H9 (cell line): Measurements from ENCODE around the gene ATP6V0A1. TPM values are rescaled to one million over a fixed set of nuclear protein-coding genes. Genes with fewer than 3 reads are reported as not detected.

Experiments
- DNase-seq: peaks from one replicate; pipeline ENCODE4 v3.0.0-alpha.2; 2017
- H2AFZ ChIP-seq: one replicate; pipeline ENCODE4 v1.6.1; 2013; ENCODE audit warnings: mild to moderate bottlenecking, low read length, control low read depth, moderate library complexity
- H2AK5ac ChIP-seq: 2 replicates; pipeline ENCODE4 v1.6.1; 2013; ENCODE audit warnings: low read length, control low read depth, mixed read lengths; ENCODE audit not compliant: insufficient read length
- H2BK120ac ChIP-seq: one replicate; pipeline ENCODE4 v1.6.1; 2013; ENCODE audit warnings: low read depth, mild to moderate bottlenecking, low read length, control low read depth, inconsistent platforms; ENCODE audit not compliant: poor library complexity, severe bottlenecking
- H2BK12ac ChIP-seq: 2 replicates; pipeline ENCODE4 v1.6.1; 2013; ENCODE audit warnings: low read length, control low read depth, mixed read lengths, low read depth; ENCODE audit not compliant: insufficient read length
- H2BK15ac ChIP-seq: 2 replicates; pipeline ENCODE4 v1.6.1; 2013; ENCODE audit warnings: low read depth, low read length, control low read depth
- H2BK20ac ChIP-seq: one replicate; pipeline ENCODE4 v1.6.1; 2013; ENCODE audit warnings: low read depth, mild to moderate bottlenecking, low read length, control low read depth, inconsistent platforms; ENCODE audit not compliant: poor library complexity, severe bottlenecking
- H2BK5ac ChIP-seq: 2 replicates; pipeline ENCODE4 v1.6.1; 2013; ENCODE audit warnings: low read length, control low read depth, mixed read lengths; ENCODE audit not compliant: insufficient read length
- H3K14ac ChIP-seq: 2 replicates; pipeline ENCODE4 v1.6.1; 2013; ENCODE audit warnings: low read length, control low read depth; ENCODE audit not compliant: insufficient read depth
- H3K18ac ChIP-seq: 2 replicates; pipeline ENCODE4 v1.6.1; 2013; ENCODE audit warnings: low read depth, mild to moderate bottlenecking, mixed read lengths, low read length, control low read depth; ENCODE audit not compliant: insufficient read length
- H3K23ac ChIP-seq: 2 replicates; pipeline ENCODE4 v1.6.1; 2013; ENCODE audit warnings: low read length, control low read depth, mixed read lengths, low read depth; ENCODE audit not compliant: insufficient read length
- H3K23me2 ChIP-seq: 2 replicates; pipeline ENCODE4 v1.6.1; 2013; ENCODE audit warnings: low read depth, mild to moderate bottlenecking, mixed read lengths, low read length, control low read depth; ENCODE audit not compliant: insufficient read length, poor library complexity, severe bottlenecking
- H3K27ac ChIP-seq: 2 replicates; pipeline ENCODE4 v1.5.1; 2013; ENCODE audit warnings: low read length, control low read depth, mixed read lengths, low read depth; ENCODE audit not compliant: insufficient read length
- H3K27me3 ChIP-seq: 2 replicates; pipeline ENCODE4 v1.6.1; 2013; ENCODE audit warnings: low read length, control low read depth, inconsistent platforms; ENCODE audit not compliant: insufficient read depth
- H3K4ac ChIP-seq: 2 replicates; pipeline ENCODE4 v1.6.1; 2013; ENCODE audit warnings: low read depth, mild to moderate bottlenecking, control low read depth, inconsistent platforms, low read length, moderate library complexity
- H3K4me1 ChIP-seq: 2 replicates; pipeline ENCODE4 v1.6.1; 2013; ENCODE audit warnings: low read length, control low read depth, inconsistent platforms; ENCODE audit not compliant: insufficient read depth
- H3K4me2 ChIP-seq: 2 replicates; pipeline ENCODE4 v1.6.1; 2013; ENCODE audit warnings: low read length, control low read depth, mixed read lengths; ENCODE audit not compliant: insufficient read length, insufficient read depth
- H3K56ac ChIP-seq: 2 replicates; pipeline ENCODE4 v1.6.1; 2013; ENCODE audit warnings: low read depth, mild to moderate bottlenecking, mixed read lengths, low read length, control low read depth; ENCODE audit not compliant: insufficient read length
- H3K79me1 ChIP-seq: 2 replicates; pipeline ENCODE4 v1.6.1; 2013; ENCODE audit warnings: low read depth, mild to moderate bottlenecking, moderate library complexity, low read length, control low read depth, inconsistent platforms; ENCODE audit not compliant: insufficient read depth, poor library complexity, severe bottlenecking
- H3K79me2 ChIP-seq: 2 replicates; pipeline ENCODE4 v1.6.1; 2013; ENCODE audit warnings: low read length, control low read depth, inconsistent platforms; ENCODE audit not compliant: insufficient read depth
- H3K9ac ChIP-seq: 2 replicates; pipeline ENCODE4 v1.6.1; 2013; ENCODE audit warnings: low read length, control low read depth, mixed read lengths; ENCODE audit not compliant: insufficient read length; ENCODE audit errors: extremely low read depth
- H3K9me3 ChIP-seq: one replicate; pipeline ENCODE4 v1.6.1; 2013; ENCODE audit warnings: low read depth, low read length, inconsistent platforms; ENCODE audit not compliant: control insufficient read depth
- H3T11ph ChIP-seq: one replicate; pipeline ENCODE4 v1.6.1; 2013; ENCODE audit warnings: mild to moderate bottlenecking, low read length, control low read depth, inconsistent platforms
- H4K20me1 ChIP-seq: one replicate; pipeline ENCODE4 v1.6.1; 2013; ENCODE audit not compliant: control insufficient read depth, insufficient read length, insufficient read depth
- H4K5ac ChIP-seq: 2 replicates; pipeline ENCODE4 v1.6.1; 2013; ENCODE audit warnings: low read depth, mild to moderate bottlenecking, mixed read lengths, low read length, control low read depth; ENCODE audit not compliant: insufficient read length
- H4K8ac ChIP-seq: replicated peaks from 2 replicates; pipeline ENCODE4 v1.6.1; 2013; ENCODE audit warnings: low read length, control low read depth, mixed read lengths, low read depth; ENCODE audit not compliant: insufficient read length
- H4K91ac ChIP-seq: 2 replicates; pipeline ENCODE4 v1.6.1; 2013; ENCODE audit warnings: low read depth, mild to moderate bottlenecking, moderate library complexity, mixed read lengths, low read length, control low read depth; ENCODE audit not compliant: insufficient read length
- H3K27ac Mint-ChIP-seq, 3 experiments: 2 replicates in 2 of 3; 3 replicates in 1 of 3; pipeline ENCODE4 v1.8.0; 2020 to 2021; ENCODE audit warnings: mixed read lengths in 3 of 3, mild to moderate bottlenecking in 1 of 3, moderate library complexity in 1 of 3
- H3K27me3 Mint-ChIP-seq: 2 replicates; pipeline ENCODE4 v1.8.0; 2021; ENCODE audit warnings: low read depth, mild to moderate bottlenecking, moderate library complexity, mixed read lengths
- H3K36me3 Mint-ChIP-seq, 3 experiments: 2 replicates in 2 of 3; 3 replicates in 1 of 3; pipeline ENCODE4 v1.8.0; 2020 to 2021; ENCODE audit warnings: low read depth in 3 of 3, mixed read lengths in 3 of 3; ENCODE audit not compliant: insufficient read depth in 1 of 3
- H3K4me1 Mint-ChIP-seq, 2 experiments: 2 replicates each; pipeline ENCODE4 v1.8.0; 2020; ENCODE audit warnings: mixed read lengths in 2 of 2
- H3K4me3 Mint-ChIP-seq, 2 experiments: 2 replicates in 1 of 2; 3 replicates in 1 of 2; pipeline ENCODE4 v1.8.0; 2020 to 2021; ENCODE audit warnings: mild to moderate bottlenecking in 2 of 2, mixed read lengths in 2 of 2, moderate library complexity in 1 of 2
- H3K9me3 Mint-ChIP-seq, 2 experiments: 2 replicates in 1 of 2; 3 replicates in 1 of 2; pipeline ENCODE4 v1.8.0; 2020; ENCODE audit warnings: mild to moderate bottlenecking in 2 of 2, mixed read lengths in 2 of 2, moderate library complexity in 1 of 2
- WGBS: extraction: QIAGEN DNeasy Blood & Tissue Kit; methylation state at CpG from one replicate; pipeline ENCODE4 v1.1.7; 2013; ENCODE audit warnings: missing lambda C conversion rate, low lambda C conversion rate, mixed read lengths; ENCODE audit not compliant: insufficient read length; ENCODE audit errors: extremely low coverage; 5-methylcytosine and 5-hydroxymethylcytosine counted together
- total RNA-seq: library from RNA; stranded (reverse); gene quantifications from 2 replicates; pipeline ENCODE4 v1.2.1, GENCODE V29; 2021
- TF ChIP-seq, protein P1 (sequence below): fragments of 200-600 bp; sonication (generic); conservative IDR thresholded peaks from 3 replicates; pipeline ENCODE4 v1.8.0; 2021; ENCODE audit warnings: antibody characterized with exemption, mild to moderate bottlenecking

The ATP6V0A1 gene
- total RNA-seq, 1 experiment from 2014 or later: 54.1 TPM

- Mint-ChIP-seq H3K4me3 (no peak overlapping the region), H3K4me1 (peaks cover 10 to 13% of the 10 kb centered on the region in 2 experiments), H3K27ac (no peak overlapping the region; a peak in 1 of 7 replicates), H3K36me3 (no peaks in the 10 kb centered on the region), H3K27me3 (no peaks in the 10 kb centered on the region), H3K9me3 (no peaks in the 10 kb centered on the region)
- Histone ChIP-seq H3K4me2 (no peak overlapping the region), H4K5ac (no peak overlapping the region), H2BK20ac (no peak overlapping the region), H2BK120ac (no peak overlapping the region), H3K27ac (no peak overlapping the region), H3K14ac (no peak overlapping the region), H3K23ac (no peak overlapping the region), H3K56ac (no peak overlapping the region), H2AFZ (no peak overlapping the region), H3K9ac (no peak overlapping the region), H3K79me1 (no peaks in the 10 kb centered on the region), H3K23me2 (no peaks in the 10 kb centered on the region), H4K8ac (no peak overlapping the region), H4K20me1 (no peaks in the 10 kb centered on the region), H3K18ac (no peak overlapping the region), H4K91ac (no peak overlapping the region), H3K4ac (no peak overlapping the region), H3K27me3 (no peaks in the 10 kb centered on the region), H3K9me3 (no peaks in the 10 kb centered on the region), H2BK5ac (no peak overlapping the region), H3K4me1 (peaks cover 2% of the 10 kb centered on the region; the same call in 1 of the 2 replicates), H3K79me2 (no peaks in the 10 kb centered on the region), H2BK12ac (no peak overlapping the region), H2AK5ac (no peak overlapping the region), H3T11ph (no peak overlapping the region), H2BK15ac (no peak overlapping the region)
- DNase-seq: peak; percentile 74
- WGBS: no CpG with 5 or more reads among the region's 9 CpGs
- TF ChIP-seq, protein P1, sequence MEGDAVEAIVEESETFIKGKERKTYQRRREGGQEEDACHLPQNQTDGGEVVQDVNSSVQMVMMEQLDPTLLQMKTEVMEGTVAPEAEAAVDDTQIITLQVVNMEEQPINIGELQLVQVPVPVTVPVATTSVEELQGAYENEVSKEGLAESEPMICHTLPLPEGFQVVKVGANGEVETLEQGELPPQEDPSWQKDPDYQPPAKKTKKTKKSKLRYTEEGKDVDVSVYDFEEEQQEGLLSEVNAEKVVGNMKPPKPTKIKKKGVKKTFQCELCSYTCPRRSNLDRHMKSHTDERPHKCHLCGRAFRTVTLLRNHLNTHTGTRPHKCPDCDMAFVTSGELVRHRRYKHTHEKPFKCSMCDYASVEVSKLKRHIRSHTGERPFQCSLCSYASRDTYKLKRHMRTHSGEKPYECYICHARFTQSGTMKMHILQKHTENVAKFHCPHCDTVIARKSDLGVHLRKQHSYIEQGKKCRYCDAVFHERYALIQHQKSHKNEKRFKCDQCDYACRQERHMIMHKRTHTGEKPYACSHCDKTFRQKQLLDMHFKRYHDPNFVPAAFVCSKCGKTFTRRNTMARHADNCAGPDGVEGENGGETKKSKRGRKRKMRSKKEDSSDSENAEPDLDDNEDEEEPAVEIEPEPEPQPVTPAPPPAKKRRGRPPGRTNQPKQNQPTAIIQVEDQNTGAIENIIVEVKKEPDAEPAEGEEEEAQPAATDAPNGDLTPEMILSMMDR: peak; percentile 71
Observed at GRCh38 chr17:42438600-42439567, 19.8 kb upstream of the ATP6V0A1 start.
